NT2/D1 (cell line): ENCODE measurements around the gene LRRFIP1.

Source experiments
- SUZ12 ChIP-seq: IDR thresholded peaks from 2 replicates; pipeline ENCODE4 v1.6.1; 2011; ENCODE audit not compliant: insufficient read length, insufficient read depth; ENCODE audit errors: extremely low read depth
- YY1 ChIP-seq: IDR thresholded peaks from 2 replicates; pipeline ENCODE4 v1.6.1; 2011; ENCODE audit not compliant: insufficient read length, insufficient read depth
- ZNF274 ChIP-seq: IDR thresholded peaks from 2 replicates; pipeline ENCODE4 v1.6.1; 2011; ENCODE audit warnings: mild to moderate bottlenecking, low read depth, low read length

- no peak for TF ChIP-seq SUZ12
- no peak for TF ChIP-seq YY1
- no peak for TF ChIP-seq ZNF274
Observed at GRCh38 chr2:237820421-237820820, 193.0 kb downstream of the LRRFIP1 start.
